Measurements from ENCODE around the gene EIF4E1B.

The EIF4E1B gene

DNA sequence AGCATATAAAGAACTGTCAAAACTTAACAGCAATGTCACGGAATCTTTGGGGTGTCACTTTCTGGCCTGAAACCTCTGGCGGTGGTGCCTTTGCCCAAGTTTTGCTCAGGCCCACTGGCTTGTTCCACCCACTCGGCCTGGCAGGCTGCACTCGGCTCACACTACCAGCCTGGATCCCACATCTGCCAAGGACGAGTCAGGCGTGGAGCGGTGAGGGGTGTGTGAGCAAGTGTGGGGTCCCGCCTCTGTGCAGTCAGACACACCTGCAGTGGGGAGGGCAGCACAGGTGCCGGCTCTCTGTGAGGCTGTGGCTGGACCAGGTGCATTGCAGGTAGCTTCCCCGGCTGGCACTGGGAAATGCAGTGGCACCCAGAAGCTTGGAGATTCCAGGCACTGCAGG lies 56.8 kb downstream of the EIF4E1B start:
- no peak for DNase-seq (ENCODE audit: low spot score)

DNA sequence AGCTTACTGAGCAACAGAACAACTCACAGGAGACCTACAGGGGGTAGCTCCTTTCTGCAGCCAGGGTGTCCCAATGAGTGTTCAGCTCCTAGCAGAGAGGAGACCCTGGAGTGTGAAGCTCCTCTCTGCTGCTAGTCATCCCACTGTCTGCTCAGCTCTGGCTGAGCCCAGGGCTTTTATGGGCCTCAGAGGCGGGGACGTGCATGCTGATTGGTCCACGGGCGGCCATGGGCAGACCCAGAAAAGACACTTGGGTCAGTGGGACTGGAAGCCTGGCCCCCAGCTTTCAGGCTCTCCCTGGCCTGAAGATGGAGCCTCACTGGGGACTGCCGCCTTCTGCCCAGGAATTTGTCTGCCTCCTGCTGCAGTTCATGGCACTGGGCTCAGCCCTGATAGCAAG lies 57.4 kb downstream of the EIF4E1B start:
- TF ChIP-seq, protein P1, sequence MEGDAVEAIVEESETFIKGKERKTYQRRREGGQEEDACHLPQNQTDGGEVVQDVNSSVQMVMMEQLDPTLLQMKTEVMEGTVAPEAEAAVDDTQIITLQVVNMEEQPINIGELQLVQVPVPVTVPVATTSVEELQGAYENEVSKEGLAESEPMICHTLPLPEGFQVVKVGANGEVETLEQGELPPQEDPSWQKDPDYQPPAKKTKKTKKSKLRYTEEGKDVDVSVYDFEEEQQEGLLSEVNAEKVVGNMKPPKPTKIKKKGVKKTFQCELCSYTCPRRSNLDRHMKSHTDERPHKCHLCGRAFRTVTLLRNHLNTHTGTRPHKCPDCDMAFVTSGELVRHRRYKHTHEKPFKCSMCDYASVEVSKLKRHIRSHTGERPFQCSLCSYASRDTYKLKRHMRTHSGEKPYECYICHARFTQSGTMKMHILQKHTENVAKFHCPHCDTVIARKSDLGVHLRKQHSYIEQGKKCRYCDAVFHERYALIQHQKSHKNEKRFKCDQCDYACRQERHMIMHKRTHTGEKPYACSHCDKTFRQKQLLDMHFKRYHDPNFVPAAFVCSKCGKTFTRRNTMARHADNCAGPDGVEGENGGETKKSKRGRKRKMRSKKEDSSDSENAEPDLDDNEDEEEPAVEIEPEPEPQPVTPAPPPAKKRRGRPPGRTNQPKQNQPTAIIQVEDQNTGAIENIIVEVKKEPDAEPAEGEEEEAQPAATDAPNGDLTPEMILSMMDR (IDR thresholded peaks at IDR 0.05; ENCODE audit: extremely low read depth, missing control alignments), result no peak
- no peak for DNase-seq (ENCODE audit: low spot score)

More for the DNA sequence above, 56.8 kb downstream of the EIF4E1B start:
- TF ChIP-seq, protein P1 (IDR thresholded peaks at IDR 0.05; ENCODE audit: extremely low read depth, missing control alignments), result no peak

DNA sequence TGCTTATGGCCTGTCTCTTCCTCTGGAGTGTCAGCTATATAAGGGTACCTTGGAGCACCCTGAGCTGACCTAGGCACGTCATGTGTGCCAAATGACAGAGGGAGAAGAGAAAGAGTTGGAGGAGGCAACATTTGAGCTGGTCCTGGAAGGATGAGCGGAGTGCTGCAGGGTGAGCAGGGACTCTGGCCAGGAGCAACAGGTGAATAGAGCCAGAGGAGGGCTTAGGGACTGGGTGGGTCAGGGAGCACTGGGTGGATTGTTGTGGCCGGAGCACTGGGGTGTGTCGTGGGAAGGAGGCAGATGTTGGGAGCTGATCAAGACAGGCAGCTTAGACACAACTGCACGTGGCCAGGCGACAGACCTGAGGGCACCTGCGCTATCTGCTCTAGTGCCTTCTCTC lies 60.4 kb downstream of the EIF4E1B start:
- TF ChIP-seq, protein P1 (IDR thresholded peaks at IDR 0.05; ENCODE audit: extremely low read depth, missing control alignments), result no peak
- DNase-seq (ENCODE audit: low spot score), result no peak

DNA sequence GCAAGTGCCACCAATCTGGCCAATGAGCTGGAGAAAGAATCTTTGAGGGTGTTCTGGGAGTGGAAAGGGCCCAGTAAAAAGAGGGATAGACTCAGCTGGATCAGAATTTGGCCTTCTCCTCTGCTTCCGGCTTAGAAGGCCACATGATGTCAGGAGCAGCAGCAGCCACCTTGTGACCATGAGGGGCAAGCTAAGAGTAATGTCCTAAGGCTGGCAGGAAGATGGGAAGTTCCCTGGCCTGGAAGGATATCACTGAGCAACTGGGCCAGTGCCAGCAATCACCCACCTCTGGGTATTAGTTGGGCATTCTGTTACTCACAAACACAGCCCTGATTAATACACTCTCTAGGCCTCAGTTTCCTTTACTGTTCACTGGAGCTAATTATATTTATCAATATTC lies 61.0 kb downstream of the EIF4E1B start:
- DNase-seq (ENCODE audit: low spot score), result no peak
- TF ChIP-seq, protein P1 (IDR thresholded peaks at IDR 0.05; ENCODE audit: extremely low read depth, missing control alignments), result no peak

DNA sequence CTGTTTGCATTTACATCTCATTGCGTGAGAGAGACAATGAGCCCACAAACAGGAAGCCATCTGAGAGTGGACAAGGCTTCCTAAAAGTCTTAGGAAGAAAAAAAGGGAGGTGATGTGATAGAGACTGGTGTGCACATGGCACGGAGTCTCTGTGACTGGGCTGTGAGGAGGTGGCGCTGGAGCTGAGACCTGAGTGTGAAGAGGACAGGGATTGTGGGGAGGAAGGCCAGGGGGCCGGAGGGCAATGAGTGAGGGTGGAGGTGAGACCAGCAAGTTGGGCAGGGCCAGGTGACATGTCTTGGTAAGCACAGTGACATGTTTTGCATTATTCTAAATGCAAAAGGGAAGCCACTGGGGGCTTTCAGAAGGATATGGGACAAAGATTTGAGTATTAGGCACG lies 61.9 kb downstream of the EIF4E1B start:
- DNase-seq (ENCODE audit: low spot score), result no peak
- TF ChIP-seq, protein P1 (IDR thresholded peaks at IDR 0.05; ENCODE audit: extremely low read depth, missing control alignments), result no peak

DNA sequence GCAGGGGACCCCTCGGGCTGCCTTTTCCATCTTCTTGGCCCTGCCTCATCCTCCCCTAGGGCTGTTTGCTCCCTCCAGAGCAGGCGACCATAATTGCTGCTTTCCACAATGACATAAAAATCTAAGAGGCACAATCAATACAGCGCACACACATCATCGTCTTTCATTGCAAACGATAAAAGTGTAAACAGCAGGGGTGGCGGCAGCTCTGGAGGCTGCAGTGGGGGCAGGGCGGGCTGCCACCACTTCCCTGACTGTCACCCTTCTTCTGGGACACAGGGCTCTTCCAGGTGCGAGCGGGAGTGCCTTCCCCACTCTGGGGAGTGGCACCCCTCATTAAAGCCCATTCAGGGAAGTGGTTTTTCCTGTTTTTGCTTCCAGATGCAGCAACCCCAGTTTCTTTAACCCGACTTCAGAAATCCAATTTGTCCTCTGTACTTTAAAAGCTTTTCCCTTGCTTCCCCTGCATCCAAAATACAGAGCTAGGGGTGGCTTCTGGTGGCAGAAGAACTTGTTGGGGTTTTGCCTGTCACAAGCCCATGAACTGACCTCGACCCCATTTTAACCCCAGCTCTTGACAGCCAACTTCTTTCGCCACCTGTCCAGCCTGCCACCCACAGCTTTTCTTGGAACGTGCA lies 62.5 kb downstream of the EIF4E1B start:
- DNase-seq (ENCODE audit: low spot score), result no peak
- TF ChIP-seq, protein P1 (IDR thresholded peaks at IDR 0.05; ENCODE audit: extremely low read depth, missing control alignments), result no peak

DNA sequence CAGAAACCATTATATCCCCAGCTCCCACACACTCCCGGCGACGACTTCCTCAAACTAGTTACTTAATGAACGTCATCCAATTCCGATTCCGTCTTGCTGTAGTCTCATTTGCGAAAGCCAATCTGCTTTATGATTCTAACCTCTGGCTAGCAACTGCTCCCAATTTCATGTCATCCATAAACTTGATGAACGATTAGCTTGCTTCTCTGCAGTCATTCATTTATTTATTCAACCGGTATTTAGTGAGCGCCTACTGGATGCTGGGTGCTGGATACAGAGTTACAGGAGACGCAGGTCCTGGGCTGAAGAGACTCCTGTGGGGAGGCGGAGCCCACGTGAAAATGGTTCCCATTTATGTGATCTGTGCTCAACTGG lies 63.0 kb downstream of the EIF4E1B start:
- no peak for DNase-seq (ENCODE audit: low spot score)
- TF ChIP-seq, protein P1 (IDR thresholded peaks at IDR 0.05; ENCODE audit: extremely low read depth, missing control alignments), result no peak

Measured in GM20000 (cell line).